GM12865 (cell line): ENCODE data around the gene NFIC.

Experiments
- DNase-seq: peaks from one replicate; pipeline ENCODE4 v3.0.0; 2010; ENCODE audit warnings: low read depth
- H3K4me3 ChIP-seq: 2 replicates; pipeline ENCODE4 v1.5.1; 2011; ENCODE audit warnings: mild to moderate bottlenecking, low read depth, low read length, control low read depth
- CTCF ChIP-seq: IDR thresholded peaks from 2 replicates; pipeline ENCODE4 v1.5.1; 2011; ENCODE audit warnings: low read length, control low read depth, low read depth, inconsistent platforms; ENCODE audit not compliant: insufficient read depth; ENCODE audit errors: missing control alignments

The NFIC gene

GRCh38 chr19:3351702-3352447 lies 14.5 kb upstream of the NFIC start:
- DNase-seq: no peak
- no peak for TF ChIP-seq CTCF
- no peak overlapping the region for H3K4me3 ChIP-seq

GRCh38 chr19:3353493-3353892 lies 12.9 kb upstream of the NFIC start:
- DNase-seq: no peak
- TF ChIP-seq CTCF: no peak
- H3K4me3 ChIP-seq: no peak overlapping the region

- no peak overlapping the region for H3K4me3 ChIP-seq
- no peak for DNase-seq
- TF ChIP-seq CTCF: no peak
Measured at GRCh38 chr19:3356805-3357204, 9.6 kb upstream of the NFIC start.

- DNase-seq: peak; percentile 53
- no peak for TF ChIP-seq CTCF
- H3K4me3 ChIP-seq: no peak overlapping the region
Measured at GRCh38 chr19:3357271-3357991, 9.0 kb upstream of the NFIC start.

GRCh38 chr19:3357992-3358688 lies 8.2 kb upstream of the NFIC start:
- H3K4me3 ChIP-seq: no peak overlapping the region; the same call in 1 of the 2 replicates
- DNase-seq: no peak
- no peak for TF ChIP-seq CTCF

- TF ChIP-seq CTCF: no peak
Measured at GRCh38 chr19:3358689-3359014, 7.7 kb upstream of the NFIC start.

More at GRCh38 chr19:3358689-3359014, 7.7 kb upstream of the NFIC start:
- H3K4me3 ChIP-seq: peak overlapping the region; percentile 52
- DNase-seq: no peak
